MCF 10A (cell line): ENCODE measurements around the gene VEGFB. TPM values are rescaled to one million over a fixed set of nuclear protein-coding genes. Genes with fewer than 3 reads are reported as not detected.

Experiments
- BruUV-seq: library from RNA; stranded (reverse); fragments of 400-500 nt; replicated peaks from 2 replicates; lab custom pipeline; 2021; lab: Mats Ljungman, UMichigan
- CTCF ChIA-PET: fragments of 300-600 bp; sonication (Branson Sonifier 250); formaldehyde crosslinking; extraction: SDS; loops from one replicate; lab custom pipeline; 2021; ENCODE audit warnings: antibody characterized with exemption, inconsistent platforms; lab: Yijun Ruan, JAX
- POLR2A ChIA-PET: fragments of 300-600, 350-650 bp; sonication (Branson Sonifier 250); formaldehyde crosslinking; extraction: SDS; loops from one replicate; lab custom pipeline; 2020; ENCODE audit warnings: antibody characterized with exemption, inconsistent platforms; lab: Yijun Ruan, JAX
- DNase-seq: peaks from one replicate; pipeline ENCODE4 v3.0.0-alpha.2; 2018; ENCODE audit not compliant: unreplicated experiment
- H3K27ac Mint-ChIP-seq: one replicate; pipeline ENCODE4 v1.8.0; 2022; ENCODE audit warnings: mild to moderate bottlenecking, low read depth, mixed read lengths; ENCODE audit not compliant: unreplicated experiment
- H3K27me3 Mint-ChIP-seq: one replicate; pipeline ENCODE4 v1.8.0; 2022; ENCODE audit warnings: mixed read lengths; ENCODE audit not compliant: insufficient read depth, unreplicated experiment
- H3K36me3 Mint-ChIP-seq: one replicate; pipeline ENCODE4 v1.8.0; 2022; ENCODE audit warnings: mild to moderate bottlenecking, moderate library complexity, mixed read lengths; ENCODE audit not compliant: insufficient read depth, unreplicated experiment
- H3K4me1 Mint-ChIP-seq: one replicate; pipeline ENCODE4 v1.8.0; 2022; ENCODE audit warnings: mixed read lengths; ENCODE audit not compliant: insufficient read depth, unreplicated experiment
- H3K4me3 Mint-ChIP-seq: one replicate; pipeline ENCODE4 v1.8.0; 2022; ENCODE audit warnings: mild to moderate bottlenecking, moderate library complexity, mixed read lengths; ENCODE audit not compliant: unreplicated experiment
- H3K9me3 Mint-ChIP-seq: one replicate; pipeline ENCODE4 v1.8.0; 2022; ENCODE audit warnings: mixed read lengths; ENCODE audit not compliant: unreplicated experiment
- CTCF ChIP-seq: fragments of 200-600 bp; IDR thresholded peaks from one replicate; pipeline ENCODE4 v1.8.0; 2022; ENCODE audit warnings: antibody characterized with exemption, mild to moderate bottlenecking; ENCODE audit not compliant: unreplicated experiment
- intact Hi-C: fragments of 100-400 bp; cut with micrococcal nuclease; formaldehyde crosslinking; loops from 2 replicates; pipeline ENCODE4 v1.14.1; 2022
- total RNA-seq: library from RNA; stranded (reverse); gene quantifications from 2 replicates; pipeline ENCODE4 v1.2.3, GENCODE V29; 2022

The VEGFB gene
- total RNA-seq, 1 experiment from 2014 or later = 46.0 TPM

- intact Hi-C loops = no loop called here
- H3K9me3 Mint-ChIP-seq = no peaks in the 10 kb centered on the region
- no peak for DNase-seq
- no peaks in the 10 kb centered on the region for H3K27me3 Mint-ChIP-seq
- no peak for TF ChIP-seq CTCF
- no peak overlapping the region for H3K4me3 Mint-ChIP-seq
- ChIA-PET POLR2A (interaction anchor here (0.8 kb wide), 1 partner anchor 42 kb away, joined by 5 read pairs; no protein-coding TSS in a partner anchor), CTCF (interaction anchor here (0.6 to 1.3 kb wide), 4 partner anchors 16 to 1531 kb away, joined by 3 read pairs; partner anchors contain the start of genes NUDT22 and TRPT1)
- H3K4me1 Mint-ChIP-seq = no peaks in the 10 kb centered on the region
- no peak overlapping the region for H3K27ac Mint-ChIP-seq
- BruUV-seq = no TSS peak
- H3K36me3 Mint-ChIP-seq = peaks cover 12% of the 10 kb centered on the region
Observed at GRCh38 chr11:64210301-64211020, 23.9 kb upstream of the VEGFB start.

GRCh38 chr11:64211181-64211872, 23.1 kb upstream of the VEGFB start:
- DNase-seq = no peak
- no TSS peak for BruUV-seq
- no peak for TF ChIP-seq CTCF
- Mint-ChIP-seq H3K36me3 (peaks cover 5% of the 10 kb centered on the region), H3K4me1 (no peaks in the 10 kb centered on the region), H3K27ac (no peak overlapping the region), H3K9me3 (no peaks in the 10 kb centered on the region), H3K27me3 (no peaks in the 10 kb centered on the region), H3K4me3 (no peak overlapping the region)
- POLR2A ChIA-PET = no interaction called here
- CTCF ChIA-PET = interaction anchor here (1.0 to 1.3 kb wide), 2 partner anchors 15 to 1532 kb away, joined by 3 read pairs; partner anchors contain the start of genes NUDT22 and TRPT1
- intact Hi-C loops = no loop called here

- Mint-ChIP-seq H3K27ac (no peak overlapping the region), H3K36me3 (peaks cover 9% of the 10 kb centered on the region), H3K9me3 (no peaks in the 10 kb centered on the region), H3K27me3 (no peaks in the 10 kb centered on the region), H3K4me1 (no peaks in the 10 kb centered on the region), H3K4me3 (no peak overlapping the region)
- intact Hi-C loops = no loop called here
- BruUV-seq = no TSS peak
- no peak for DNase-seq
- CTCF ChIA-PET = interaction anchor here (0.5 to 2.4 kb wide), 4 partner anchors 9 to 1457 kb away, joined by 3 to 12 read pairs (median 4); no protein-coding TSS in a partner anchor
- TF ChIP-seq CTCF = no peak
- POLR2A ChIA-PET = interaction anchor here (1.2 kb wide), 3 partner anchors 9 to 12 kb away, joined by 3 read pairs; partner anchors contain the start of genes NUDT22 and TRPT1
Observed at GRCh38 chr11:64216879-64217278, 17.5 kb upstream of the VEGFB start.
